DND-41 (cell line): ENCODE data around the gene MRPL20.

ENCODE experiments used
- ATAC-seq: fragments of 200-7000 bp; cut with Tn5 transposase; 3 replicates; pipeline ENCODE4 v1.9.1; 2021; ENCODE audit warnings: low read depth; ENCODE audit not compliant: insufficient read depth
- DNase-seq: peaks from one replicate; pipeline ENCODE4 v3.0.0-alpha.2; 2020
- H2AFZ ChIP-seq: 2 replicates; pipeline ENCODE4 v1.6.0; 2012; ENCODE audit warnings: low read depth, low read length
- H3K27ac ChIP-seq: 2 replicates; pipeline ENCODE4 v1.5.1; 2012; ENCODE audit warnings: low read length, inconsistent platforms
- H3K27me3 ChIP-seq: fragments of 200-600 bp; sonication (generic); 2 replicates; pipeline ENCODE4 v1.6.0; 2012; ENCODE audit warnings: low read length, mild to moderate bottlenecking, inconsistent platforms; ENCODE audit not compliant: insufficient read depth, poor library complexity
- H3K36me3 ChIP-seq: 2 replicates; pipeline ENCODE4 v1.5.1; 2012; ENCODE audit warnings: low read length, inconsistent platforms; ENCODE audit not compliant: insufficient read depth
- H3K4me1 ChIP-seq: 2 replicates; pipeline ENCODE4 v1.5.1; 2012; ENCODE audit warnings: mild to moderate bottlenecking, low read length; ENCODE audit not compliant: insufficient read depth
- H3K4me2 ChIP-seq: 2 replicates; pipeline ENCODE4 v1.6.0; 2012; ENCODE audit warnings: mild to moderate bottlenecking, moderate library complexity, low read length, inconsistent platforms; ENCODE audit not compliant: insufficient read depth
- H3K4me3 ChIP-seq, 2 experiments: fragments of 200-600 bp in 1 of 2; shearing (Covaris generic) in 1 of 2; 2 replicates each; pipeline ENCODE4 v1.5.1; 2012 to 2016; ENCODE audit warnings: inconsistent platforms in 2 of 2, low read length in 2 of 2, mild to moderate bottlenecking in 2 of 2, low read depth in 1 of 2, moderate library complexity in 1 of 2
- H3K79me2 ChIP-seq: 2 replicates; pipeline ENCODE4 v1.6.0; 2012; ENCODE audit warnings: low read length, inconsistent platforms; ENCODE audit not compliant: insufficient read depth
- H3K9ac ChIP-seq: 2 replicates; pipeline ENCODE4 v1.6.0; 2012; ENCODE audit warnings: low read depth, mild to moderate bottlenecking, inconsistent platforms, low read length, moderate library complexity
- H3K9me3 ChIP-seq: 2 replicates; pipeline ENCODE4 v1.5.1; 2012; ENCODE audit warnings: low read length, moderate library complexity, mild to moderate bottlenecking, inconsistent platforms; ENCODE audit not compliant: insufficient read depth, severe bottlenecking
- H4K20me1 ChIP-seq: 2 replicates; pipeline ENCODE4 v1.6.0; 2012; ENCODE audit warnings: low read length; ENCODE audit not compliant: insufficient read depth
- EZH2 ChIP-seq: IDR thresholded peaks from 3 replicates; pipeline ENCODE4 v1.6.1; 2012; ENCODE audit warnings: borderline replicate concordance, low read depth, mild to moderate bottlenecking, moderate library complexity, low read length, inconsistent platforms; ENCODE audit not compliant: severe bottlenecking
- TF ChIP-seq, protein P1 (sequence below): IDR thresholded peaks from 2 replicates; pipeline ENCODE4 v1.5.1; 2012; ENCODE audit warnings: borderline replicate concordance, low read length, moderate library complexity, mild to moderate bottlenecking; ENCODE audit not compliant: poor library complexity, severe bottlenecking; ENCODE audit errors: extremely low read depth

MRPL20 gene

DNA sequence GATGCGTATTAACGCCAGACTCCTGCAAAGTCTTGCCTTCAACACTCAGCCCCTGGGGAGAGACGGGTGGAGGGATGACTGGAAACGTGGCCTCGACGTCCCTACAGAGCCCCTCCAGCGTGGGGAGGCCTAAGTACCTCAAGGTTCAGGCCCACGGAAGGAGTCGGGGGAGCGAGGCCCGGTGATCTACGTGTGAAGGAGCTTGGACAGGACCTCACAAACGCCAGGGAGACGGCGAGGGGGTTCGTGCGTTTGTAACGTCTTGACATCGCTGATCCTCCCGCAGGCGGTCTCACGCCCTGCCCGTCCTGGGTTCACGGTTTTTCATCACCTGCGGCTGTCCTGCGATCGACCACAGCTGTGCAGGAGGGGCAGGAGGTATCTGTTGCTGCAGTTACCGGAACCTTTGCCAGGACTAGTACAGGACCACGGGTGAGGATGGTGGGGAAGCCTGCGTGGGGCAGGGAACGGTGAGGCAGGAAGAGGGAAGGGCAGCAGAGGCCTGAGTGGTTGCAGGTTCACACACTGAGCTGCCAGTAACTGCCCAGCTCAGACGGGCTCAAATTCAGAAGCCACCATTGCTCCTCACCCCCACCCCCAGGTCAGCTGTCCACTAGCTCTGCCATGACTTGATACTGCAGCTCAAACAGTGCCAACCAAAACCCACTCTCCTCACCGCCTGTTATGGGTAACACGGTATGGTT is 7.1 kb downstream of the MRPL20 start:
- Histone ChIP-seq H3K4me1 (peaks cover 56% of the 10 kb centered on the region), H3K9ac (peak overlapping the region; percentile 71), H3K27ac (peak overlapping the region; percentile 87), H3K36me3 (peaks cover 75% of the 10 kb centered on the region), H3K9me3 (no peaks in the 10 kb centered on the region), H3K27me3 (no peaks in the 10 kb centered on the region), H3K79me2 (peaks cover 82% of the 10 kb centered on the region), H2AFZ (peak overlapping the region; percentile 69), H3K4me2 (peak overlapping the region; percentile 98), H3K4me3 (peak overlapping the region; percentile 87 to 94), H4K20me1 (peaks cover 31% of the 10 kb centered on the region)
- peak; percentile 39 for DNase-seq
- TF ChIP-seq EZH2 = no peak
- TF ChIP-seq, protein P1, sequence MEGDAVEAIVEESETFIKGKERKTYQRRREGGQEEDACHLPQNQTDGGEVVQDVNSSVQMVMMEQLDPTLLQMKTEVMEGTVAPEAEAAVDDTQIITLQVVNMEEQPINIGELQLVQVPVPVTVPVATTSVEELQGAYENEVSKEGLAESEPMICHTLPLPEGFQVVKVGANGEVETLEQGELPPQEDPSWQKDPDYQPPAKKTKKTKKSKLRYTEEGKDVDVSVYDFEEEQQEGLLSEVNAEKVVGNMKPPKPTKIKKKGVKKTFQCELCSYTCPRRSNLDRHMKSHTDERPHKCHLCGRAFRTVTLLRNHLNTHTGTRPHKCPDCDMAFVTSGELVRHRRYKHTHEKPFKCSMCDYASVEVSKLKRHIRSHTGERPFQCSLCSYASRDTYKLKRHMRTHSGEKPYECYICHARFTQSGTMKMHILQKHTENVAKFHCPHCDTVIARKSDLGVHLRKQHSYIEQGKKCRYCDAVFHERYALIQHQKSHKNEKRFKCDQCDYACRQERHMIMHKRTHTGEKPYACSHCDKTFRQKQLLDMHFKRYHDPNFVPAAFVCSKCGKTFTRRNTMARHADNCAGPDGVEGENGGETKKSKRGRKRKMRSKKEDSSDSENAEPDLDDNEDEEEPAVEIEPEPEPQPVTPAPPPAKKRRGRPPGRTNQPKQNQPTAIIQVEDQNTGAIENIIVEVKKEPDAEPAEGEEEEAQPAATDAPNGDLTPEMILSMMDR = no peak
- ATAC-seq = 0 out of 3 replicates have a peak, but pooled peaks have one; percentile 0

DNA sequence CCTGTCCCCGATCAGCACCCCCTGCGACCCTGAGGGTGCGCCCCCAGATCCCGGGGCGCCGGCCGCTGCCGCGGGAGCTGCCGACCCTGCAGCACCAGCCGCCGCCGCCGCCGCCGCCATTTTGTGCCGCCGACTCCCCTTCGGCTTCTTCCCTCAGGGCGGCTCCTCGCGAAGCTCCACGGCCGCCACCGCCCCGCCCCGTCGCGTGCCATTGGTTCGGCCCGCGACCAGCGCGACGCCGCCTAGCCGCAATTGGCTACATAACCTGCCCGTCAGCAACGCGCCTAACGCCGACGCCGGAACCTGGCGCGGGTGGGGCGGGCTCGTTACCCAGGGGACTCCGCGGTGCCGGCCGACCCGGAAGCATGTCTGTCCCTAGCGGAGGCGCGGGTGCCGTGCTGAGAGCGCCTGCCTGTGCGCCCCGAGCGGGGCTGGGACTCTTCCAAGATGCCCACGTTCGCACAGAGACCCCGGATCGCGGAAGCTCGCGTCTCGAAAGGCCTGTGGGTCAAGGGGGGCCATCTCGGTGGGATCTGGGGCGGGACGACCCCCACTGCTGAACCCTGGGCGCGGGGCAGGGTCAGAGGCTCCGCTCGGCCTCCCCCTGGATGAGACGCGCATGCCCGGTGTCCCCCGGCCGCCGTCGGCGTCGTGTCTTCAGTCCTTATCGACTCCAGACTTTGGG is 7.8 kb downstream of the MRPL20 start, which contains the start of gene CCNL2:
Gene CCNL2 (minus strand): TSS at position 149 of the 685 bp plus-strand sequence. CDS start 29 bp downstream, at position 120.
- Histone ChIP-seq H3K36me3 (peaks cover 75% of the 10 kb centered on the region), H3K9me3 (no peaks in the 10 kb centered on the region), H3K4me3 (peak within 1 kb of the TSS; percentile 87 to 94), H3K79me2 (peaks cover 81% of the 10 kb centered on the region), H3K4me1 (peaks cover 50% of the 10 kb centered on the region), H2AFZ (peak within 1 kb of the TSS; percentile 75), H3K4me2 (peak within 1 kb of the TSS; percentile 98), H4K20me1 (peaks cover 28% of the 10 kb centered on the region), H3K9ac (peak within 1 kb of the TSS; percentile 71), H3K27ac (peak within 1 kb of the TSS; percentile 88), H3K27me3 (no peaks in the 10 kb centered on the region)
- peak; percentile 95 for ATAC-seq
- DNase-seq = peak; percentile 99
- TF ChIP-seq, protein P1 = peak; percentile 68
- no peak for TF ChIP-seq EZH2

DNA sequence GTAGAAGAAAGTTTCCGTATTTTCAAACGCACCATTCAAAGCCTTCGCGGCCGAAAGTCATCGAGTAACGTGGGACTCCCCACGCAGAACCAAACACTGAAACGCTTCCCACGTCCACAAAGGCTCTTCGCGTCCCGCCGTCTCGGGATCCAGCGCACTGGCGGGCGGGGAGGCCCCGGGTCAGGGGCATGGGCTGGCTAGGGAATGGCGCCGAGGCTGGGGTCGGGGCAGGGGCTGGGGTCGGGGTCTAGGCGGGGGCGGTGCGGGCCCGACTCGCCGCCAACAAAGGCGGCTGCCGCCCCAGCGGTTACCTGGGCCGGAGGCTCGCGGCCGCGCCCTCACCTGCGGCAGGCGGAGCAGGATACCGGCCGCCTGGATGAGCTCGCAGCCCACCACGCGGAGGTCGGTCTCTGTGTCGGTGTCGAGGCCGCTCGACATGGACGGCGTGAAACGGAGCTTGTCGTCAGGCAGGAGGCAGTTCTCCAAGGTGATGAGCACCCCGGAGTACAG is 8.4 kb downstream of the MRPL20 start:
- peaks cover 83% of the 10 kb centered on the region for H3K79me2 ChIP-seq
- DNase-seq = no peak
- no peaks in the 10 kb centered on the region for H3K27me3 ChIP-seq
- peak overlapping the region; percentile 88 for H3K27ac ChIP-seq
- peaks cover 50% of the 10 kb centered on the region for H3K4me1 ChIP-seq
- peak overlapping the region; percentile 75 for H2AFZ ChIP-seq
- H3K4me2 ChIP-seq = peak overlapping the region; percentile 82
- H3K9me3 ChIP-seq = no peaks in the 10 kb centered on the region
- H4K20me1 ChIP-seq = peaks cover 28% of the 10 kb centered on the region
- TF ChIP-seq, protein P1 = no peak
- TF ChIP-seq EZH2 = no peak
- peak overlapping the region; percentile 84 to 87; a peak in 3 of 4 replicates for H3K4me3 ChIP-seq
- peak overlapping the region; percentile 71 for H3K9ac ChIP-seq
- 0 out of 3 replicates have a peak, but pooled peaks have one; percentile 0 for ATAC-seq
- peaks cover 78% of the 10 kb centered on the region for H3K36me3 ChIP-seq
